HTR-8/SVneo (cell line): ENCODE measurements around the gene FRMD4A.
A peak's percentile ranks its signal among the peaks of the same experiment; 100 is the strongest.
"Not testable (repeated sequence)": the region's sequence is repeated elsewhere in the genome, so short reads cannot be mapped to it uniquely, and the experiment has no call there.

Experiments used
- DNase-seq: peaks from one replicate; pipeline ENCODE4 v3.0.0; 2011; ENCODE audit warnings: low spot score, mixed read lengths; ENCODE audit not compliant: insufficient read length
- FAIRE-seq: peaks from 2 replicates; lab custom pipeline; 2011; peaks lifted over from hg19 to GRCh38; lab: Jason Lieb, UNC

Gene FRMD4A

GRCh38 chr10:13907570-13907969 is 423.2 kb downstream of the FRMD4A start:
- DNase-seq (no peak), FAIRE-seq (no peak)

DNA sequence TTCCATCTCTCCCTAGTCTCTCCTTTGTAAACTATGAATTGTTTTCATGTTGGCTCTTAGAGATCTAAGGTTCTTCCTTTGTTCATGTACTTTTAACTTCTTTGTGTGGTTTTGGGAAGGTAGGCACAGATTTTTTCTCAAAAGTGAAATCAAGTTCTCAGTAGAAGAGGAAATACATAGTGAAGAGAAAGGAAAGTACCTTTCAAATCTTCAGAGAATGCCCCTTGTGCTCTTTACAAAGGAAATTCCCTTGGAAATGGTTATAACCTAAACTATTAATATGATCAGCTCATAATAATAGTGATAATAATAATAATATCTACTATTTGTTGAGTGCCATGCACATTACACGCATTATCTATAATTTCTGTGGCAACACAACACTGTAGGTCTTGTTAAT is 425.4 kb downstream of the FRMD4A start:
- DNase-seq, result no peak
- no peak for FAIRE-seq

DNA sequence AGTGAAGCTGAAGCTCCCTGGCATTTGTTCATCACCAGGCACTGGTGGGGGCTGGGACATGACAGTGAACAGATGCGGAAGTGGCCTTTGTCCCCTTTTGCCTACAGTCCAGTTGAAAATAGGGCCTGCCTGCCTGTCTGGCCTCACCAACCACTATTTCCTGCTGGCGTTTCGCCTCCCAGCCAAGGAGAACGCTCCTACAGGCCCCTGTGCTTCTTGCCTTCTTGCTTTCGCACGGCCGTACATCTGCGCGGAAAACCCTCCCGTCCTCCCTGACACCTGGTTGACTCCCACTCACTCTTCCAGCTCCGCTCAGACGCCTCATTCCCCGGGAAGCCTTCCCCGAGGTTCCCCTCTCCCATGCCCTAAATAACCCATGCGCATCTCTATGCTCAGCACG is 426.7 kb downstream of the FRMD4A start:
- FAIRE-seq (no peak), DNase-seq (no peak)

GRCh38 chr10:13902868-13903587 is 427.7 kb downstream of the FRMD4A start:
- DNase-seq (no peak), FAIRE-seq (no peak)

GRCh38 chr10:13899941-13900340 is 430.8 kb downstream of the FRMD4A start:
- FAIRE-seq (no peak), DNase-seq (no peak)

DNA sequence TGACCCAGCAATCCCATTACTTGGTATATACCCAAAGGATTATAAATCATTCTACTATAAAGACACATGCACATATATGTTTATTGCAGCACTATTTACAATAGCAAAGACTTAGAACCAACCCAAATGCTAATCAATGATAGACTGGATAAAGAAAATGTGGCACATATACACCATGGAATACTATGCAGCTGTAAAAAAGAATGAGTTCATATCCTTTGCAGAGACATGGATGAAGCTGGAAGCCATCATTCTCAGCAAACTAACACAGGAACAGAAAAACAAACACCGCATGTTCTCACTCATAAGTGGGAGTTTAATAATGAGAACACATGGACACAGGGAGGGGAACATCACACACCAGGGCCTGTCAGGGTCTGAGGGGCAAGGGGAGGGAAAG is 434.6 kb downstream of the FRMD4A start:
- FAIRE-seq, result not testable (repeated sequence)

GRCh38 chr10:13894412-13895093 is 436.2 kb downstream of the FRMD4A start:
- DNase-seq, result no peak

More for the DNA sequence above, 434.6 kb downstream of the FRMD4A start:
- not testable (repeated sequence) for DNase-seq

GRCh38 chr10:13893926-13894325 is 436.8 kb downstream of the FRMD4A start:
- DNase-seq (peak; percentile 43), FAIRE-seq (peak; percentile 38)

More at GRCh38 chr10:13894412-13895093, 436.2 kb downstream of the FRMD4A start:
- FAIRE-seq, result no peak

DNA sequence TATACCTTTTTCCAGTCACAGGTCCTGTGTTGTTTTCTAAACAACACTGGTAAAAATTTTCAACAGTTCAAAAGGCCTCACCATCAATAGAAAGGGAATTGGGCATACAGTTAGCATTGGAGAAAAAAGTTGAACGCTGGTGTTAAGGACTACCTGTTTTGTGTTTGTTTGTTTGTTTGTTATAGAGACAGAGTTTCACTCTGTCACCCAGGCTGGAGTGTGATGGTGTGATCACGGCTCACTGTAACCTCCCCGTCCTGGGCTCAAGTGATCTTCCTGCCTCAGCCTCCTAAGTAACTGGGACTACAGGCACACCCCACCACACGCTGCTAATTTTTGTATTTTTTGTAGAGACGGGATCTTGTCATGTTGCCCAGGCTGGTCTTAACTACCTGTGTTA is 437.9 kb downstream of the FRMD4A start:
- DNase-seq (no peak), FAIRE-seq (no peak)

DNA sequence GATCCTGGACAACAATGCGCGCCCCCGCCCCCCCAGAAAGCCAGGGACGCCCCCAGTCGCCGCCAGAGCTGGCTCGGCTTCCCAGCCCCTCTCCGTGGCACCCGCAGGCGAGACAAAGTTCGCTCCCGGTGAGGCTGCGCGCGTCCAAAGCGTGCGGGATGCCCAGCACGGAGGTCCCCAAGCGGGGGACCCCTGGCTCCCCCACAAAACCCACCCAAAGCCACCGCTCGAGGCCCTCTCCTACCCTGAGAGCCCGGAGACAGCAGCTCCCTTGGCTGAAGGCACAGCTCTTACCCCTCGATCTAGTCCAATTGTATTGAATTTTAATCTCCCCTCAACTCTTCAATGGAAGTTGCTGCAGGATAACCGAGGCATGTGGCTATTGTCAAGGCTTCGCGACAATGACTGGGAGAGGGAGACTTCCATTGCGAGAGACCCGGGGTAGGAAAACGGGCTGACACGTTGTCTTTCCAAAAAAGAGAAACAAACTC is 438.7 kb downstream of the FRMD4A start:
- FAIRE-seq, result no peak

GRCh38 chr10:13891128-13892000 is 439.4 kb downstream of the FRMD4A start:
- FAIRE-seq (no peak), DNase-seq (peak; percentile 18)

More for the DNA sequence above, 438.7 kb downstream of the FRMD4A start:
- DNase-seq, result no peak

DNA sequence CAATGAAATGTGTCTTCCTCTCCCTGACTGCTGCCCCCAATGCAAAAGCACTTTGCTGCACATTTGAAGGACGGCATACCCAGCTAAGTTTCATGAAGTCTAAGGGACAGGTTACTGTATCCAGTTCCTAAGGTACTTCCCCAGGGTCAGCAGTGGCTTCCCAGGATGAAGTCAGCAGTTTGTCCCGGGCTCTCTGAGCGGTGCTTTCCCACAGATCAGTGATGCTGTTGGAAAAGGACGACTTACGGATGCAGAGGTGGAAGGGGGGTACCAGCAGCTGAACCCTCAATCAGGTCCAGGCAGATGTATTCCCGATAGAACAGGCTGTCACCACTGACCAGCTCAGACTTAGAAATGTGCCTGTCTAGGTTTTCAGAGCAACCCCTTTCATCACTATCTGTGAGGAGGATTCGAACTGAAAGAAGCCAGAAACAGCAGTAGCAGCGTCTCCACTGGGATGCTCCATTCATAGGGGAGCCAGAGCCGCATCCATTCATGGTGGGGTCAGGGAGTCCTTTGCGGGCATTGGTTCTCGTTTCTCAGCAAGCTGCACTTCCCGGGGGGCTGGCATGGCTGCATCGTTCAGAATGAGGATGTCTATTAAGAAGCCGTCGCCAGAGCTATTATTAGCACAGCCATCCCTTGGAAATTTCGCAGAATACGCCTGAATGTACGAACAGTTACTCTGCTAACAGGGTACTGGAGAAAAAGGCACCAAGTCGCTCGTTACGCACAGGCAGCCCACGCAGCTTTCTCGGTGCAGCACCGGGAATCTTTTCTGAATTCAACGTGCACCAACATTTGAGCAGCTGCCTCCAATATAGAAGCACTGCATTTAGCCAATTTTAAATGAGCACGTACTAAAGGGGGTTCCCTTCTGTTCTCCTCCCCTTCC is 440.2 kb downstream of the FRMD4A start:
- FAIRE-seq (no peak), DNase-seq (peak; percentile 21)

DNA sequence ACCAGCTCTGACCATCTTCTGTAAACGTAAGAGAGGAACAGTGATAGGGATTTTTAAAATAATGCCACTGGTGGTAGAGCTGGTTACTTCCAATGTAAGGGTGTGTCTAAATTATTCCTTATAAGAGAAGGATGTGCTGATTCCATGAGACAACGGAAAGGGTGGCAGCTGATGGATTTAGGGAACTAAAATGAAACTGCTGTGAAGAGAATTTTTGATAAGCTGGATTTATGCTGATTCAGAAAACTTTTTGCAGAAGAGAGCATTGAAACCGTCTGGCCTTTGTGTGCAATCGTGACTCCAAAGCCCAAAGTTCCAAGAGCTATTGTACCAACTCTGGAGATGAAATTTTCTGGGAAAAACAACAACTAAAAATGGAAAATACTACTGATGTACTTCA is 443.0 kb downstream of the FRMD4A start:
- FAIRE-seq (no peak), DNase-seq (no peak)

DNA sequence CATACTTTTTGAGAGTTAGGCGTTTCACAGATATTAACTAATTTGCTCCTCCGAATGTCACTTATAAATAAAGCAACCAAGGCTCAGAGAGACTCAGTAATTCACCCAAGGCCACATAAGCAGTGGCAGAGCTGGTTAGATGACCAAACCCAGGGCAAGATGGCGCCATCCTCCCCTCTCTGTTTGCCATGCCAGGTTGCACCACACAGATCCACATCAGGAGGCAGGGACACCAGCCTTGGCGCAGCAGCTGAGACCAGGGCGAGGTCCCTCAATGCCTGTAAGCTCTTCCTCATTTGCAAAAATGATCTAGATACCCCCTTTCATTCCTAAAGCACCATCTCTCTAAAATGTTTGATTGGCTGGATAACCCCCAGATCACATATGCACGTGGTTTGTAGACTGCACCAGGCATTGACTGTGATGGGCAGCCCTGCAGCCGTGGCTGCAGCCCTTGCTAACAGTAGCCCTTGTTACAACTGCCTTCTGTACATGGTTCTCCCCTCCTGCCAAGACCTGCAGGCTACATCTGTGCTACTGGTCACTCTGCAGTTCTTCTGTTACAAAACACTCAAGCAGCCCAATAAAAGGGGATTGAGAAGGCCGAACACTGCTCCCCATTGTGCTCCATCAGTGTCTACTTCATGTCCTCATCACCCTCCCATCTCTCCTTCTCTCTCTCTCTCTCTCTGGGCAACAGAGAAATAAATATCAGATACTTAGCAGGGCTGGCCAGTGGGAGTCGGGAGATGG is 445.3 kb downstream of the FRMD4A start:
- FAIRE-seq (no peak), DNase-seq (no peak)

DNA sequence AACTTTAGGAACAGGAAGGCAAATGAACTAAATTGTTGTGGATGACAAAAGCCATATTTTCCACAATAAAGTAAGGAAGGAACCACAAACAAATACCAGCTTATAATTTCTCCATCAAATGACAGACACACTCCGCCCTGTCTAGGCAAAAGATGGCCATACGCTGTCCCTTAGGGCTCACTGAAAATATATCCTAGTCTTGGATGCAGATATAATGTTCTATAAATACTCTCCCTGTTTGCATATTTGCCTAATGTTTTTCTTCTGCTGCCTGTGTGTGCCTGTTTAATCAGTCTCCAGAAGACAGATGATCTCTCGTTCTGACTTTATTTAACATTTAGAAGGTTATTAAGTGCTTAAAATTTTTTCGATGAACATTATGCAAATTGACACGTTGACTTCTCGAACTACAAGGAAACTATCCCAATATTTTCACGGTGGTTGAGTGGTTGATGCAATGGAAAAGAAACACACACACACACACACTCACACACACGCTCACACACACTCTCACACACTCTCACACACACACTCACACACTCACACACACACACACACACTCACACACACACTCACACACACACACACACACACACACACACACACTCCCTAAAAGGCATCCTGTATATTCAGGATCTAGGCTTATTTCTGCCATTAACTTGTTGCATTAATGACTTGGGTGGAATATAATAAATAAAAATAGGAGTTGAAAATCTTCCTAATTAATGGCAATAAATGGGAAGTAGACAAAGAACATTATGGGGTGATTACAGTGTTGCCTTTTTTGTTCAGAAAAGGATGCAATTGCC is 446.9 kb downstream of the FRMD4A start:
- FAIRE-seq (no peak), DNase-seq (no peak)

DNA sequence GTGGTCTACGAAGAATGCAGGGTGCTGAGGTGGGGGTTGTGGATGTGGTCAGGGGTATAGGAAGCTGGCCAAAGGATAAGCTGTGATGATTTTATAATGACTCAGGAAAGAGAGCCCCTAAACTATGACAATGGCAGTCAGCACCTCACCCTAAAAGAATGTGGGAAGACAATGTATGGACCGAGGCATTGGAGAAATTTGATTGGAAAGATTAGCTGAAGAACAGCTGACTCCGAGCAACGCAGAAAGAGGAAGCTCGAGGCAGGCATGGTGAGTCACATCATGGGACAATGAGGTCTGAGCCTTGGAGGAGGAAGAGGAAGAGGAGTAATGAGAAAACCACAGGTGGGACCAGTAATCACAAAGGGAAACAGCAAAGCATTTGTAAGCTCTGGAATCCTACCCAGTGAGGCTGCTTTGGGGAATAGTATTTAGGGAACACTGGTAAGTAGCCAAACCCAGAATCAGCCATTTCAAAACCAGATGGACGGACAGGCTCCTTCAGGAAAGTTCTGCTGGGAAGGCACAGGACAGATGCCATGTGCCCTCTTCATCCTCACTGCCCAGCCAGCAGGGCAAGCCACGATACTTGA is 448.5 kb downstream of the FRMD4A start:
- DNase-seq (peak; percentile 63), FAIRE-seq (peak; percentile 42)

DNA sequence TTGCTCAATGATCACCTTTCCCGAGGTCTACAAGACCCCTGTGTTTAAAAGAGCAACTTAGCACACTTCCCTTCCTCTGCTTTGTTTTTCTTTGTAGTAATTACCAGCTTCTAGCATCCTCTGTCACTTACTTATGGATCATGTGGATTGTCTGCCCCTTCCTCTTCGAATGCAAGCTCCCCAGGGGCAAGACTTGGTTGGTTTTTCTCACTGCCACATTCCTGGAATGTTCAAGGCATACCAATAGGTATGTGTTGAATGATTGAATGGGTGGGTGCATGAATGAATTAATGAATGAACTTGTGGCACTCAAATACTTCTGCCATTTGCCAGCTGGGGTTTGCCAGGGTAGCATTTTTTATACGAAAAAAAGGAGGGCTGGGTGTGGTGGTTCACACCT is 450.0 kb downstream of the FRMD4A start:
- FAIRE-seq, result no peak
- DNase-seq, result no peak
